Activated naive CD8-positive, alpha-beta T cell treated with anti-CD3 and anti-CD28 coated beads, Interleukin-2, amount 50 U/mL, for 24 hours (primary cell): Measurements from ENCODE around the gene ACYP1.

Experiments
- ATAC-seq: fragments of 150-1000 bp; cut with Tn5 transposase; one replicate; pipeline ENCODE4 v1.10.0; 2021
- DNase-seq: peaks from one replicate; pipeline ENCODE4 v3.0.0; 2021
- H3K27ac Mint-ChIP-seq: one replicate; pipeline ENCODE4 v1.8.0; 2021; ENCODE audit warnings: mild to moderate bottlenecking, mixed read lengths
- H3K27me3 Mint-ChIP-seq: one replicate; pipeline ENCODE4 v1.8.0; 2021; ENCODE audit warnings: mixed read lengths
- H3K36me3 Mint-ChIP-seq: one replicate; pipeline ENCODE4 v1.8.0; 2021; ENCODE audit warnings: low read depth, mixed read lengths
- H3K4me1 Mint-ChIP-seq: one replicate; pipeline ENCODE4 v1.8.0; 2021; ENCODE audit warnings: mixed read lengths
- H3K4me3 Mint-ChIP-seq: one replicate; pipeline ENCODE4 v1.8.0; 2021; ENCODE audit warnings: mild to moderate bottlenecking, moderate library complexity, mixed read lengths
- H3K9me3 Mint-ChIP-seq: one replicate; pipeline ENCODE4 v1.8.0; 2021; ENCODE audit warnings: mixed read lengths

ACYP1 gene

GRCh38 chr14:75040507-75040906 lies 23.3 kb downstream of the ACYP1 start:
- Mint-ChIP-seq H3K27me3 (no peaks in the 10 kb centered on the region), H3K27ac (no peak overlapping the region), H3K9me3 (no peaks in the 10 kb centered on the region), H3K4me1 (peaks cover 13% of the 10 kb centered on the region), H3K36me3 (peaks cover 36% of the 10 kb centered on the region), H3K4me3 (no peak overlapping the region)
- no peak for ATAC-seq
- DNase-seq, result no peak

- peaks cover 40% of the 10 kb centered on the region for H3K36me3 Mint-ChIP-seq
- no peak overlapping the region for H3K4me3 Mint-ChIP-seq
- no peak for ATAC-seq
- H3K9me3 Mint-ChIP-seq, result no peaks in the 10 kb centered on the region
- H3K27me3 Mint-ChIP-seq, result no peaks in the 10 kb centered on the region
- no peak overlapping the region for H3K27ac Mint-ChIP-seq
- no peaks in the 10 kb centered on the region for H3K4me1 Mint-ChIP-seq
- no peak for DNase-seq
These were observed 30.9 kb downstream of the ACYP1 start for GRCh38 chr14:75032939-75033338.

GRCh38 chr14:75030147-75030546 lies 33.7 kb downstream of the ACYP1 start:
- peaks cover 31% of the 10 kb centered on the region for H3K36me3 Mint-ChIP-seq
- H3K27ac Mint-ChIP-seq, result no peak overlapping the region
- no peaks in the 10 kb centered on the region for H3K4me1 Mint-ChIP-seq
- H3K4me3 Mint-ChIP-seq, result no peak overlapping the region
- ATAC-seq, result no peak
- H3K27me3 Mint-ChIP-seq, result no peaks in the 10 kb centered on the region
- DNase-seq, result no peak
- H3K9me3 Mint-ChIP-seq, result no peaks in the 10 kb centered on the region

- no peak for DNase-seq
These were observed 37.9 kb downstream of the ACYP1 start for GRCh38 chr14:75025876-75026275.

GRCh38 chr14:75025082-75025481 lies 38.7 kb downstream of the ACYP1 start:
- peaks cover 22% of the 10 kb centered on the region for H3K36me3 Mint-ChIP-seq
- H3K4me1 Mint-ChIP-seq, result no peaks in the 10 kb centered on the region
- no peak for ATAC-seq
- H3K9me3 Mint-ChIP-seq, result no peaks in the 10 kb centered on the region
- no peak overlapping the region for H3K27ac Mint-ChIP-seq
- H3K27me3 Mint-ChIP-seq, result no peaks in the 10 kb centered on the region
- no peak overlapping the region for H3K4me3 Mint-ChIP-seq
- no peak for DNase-seq

More at GRCh38 chr14:75025876-75026275, 37.9 kb downstream of the ACYP1 start:
- Mint-ChIP-seq H3K27ac (no peak overlapping the region), H3K4me3 (no peak overlapping the region), H3K36me3 (peaks cover 26% of the 10 kb centered on the region), H3K4me1 (no peaks in the 10 kb centered on the region), H3K9me3 (no peaks in the 10 kb centered on the region), H3K27me3 (no peaks in the 10 kb centered on the region)
- no peak for ATAC-seq

- Mint-ChIP-seq H3K27me3 (no peaks in the 10 kb centered on the region), H3K4me3 (no peak overlapping the region), H3K4me1 (no peaks in the 10 kb centered on the region), H3K36me3 (peaks cover 32% of the 10 kb centered on the region), H3K9me3 (no peaks in the 10 kb centered on the region), H3K27ac (no peak overlapping the region)
- DNase-seq (no peak), ATAC-seq (no peak)
These were observed 40.7 kb downstream of the ACYP1 start for GRCh38 chr14:75023108-75023507.

GRCh38 chr14:75022655-75023054 lies 41.2 kb downstream of the ACYP1 start:
- no peak for ATAC-seq
- Mint-ChIP-seq H3K4me1 (no peaks in the 10 kb centered on the region), H3K4me3 (no peak overlapping the region), H3K27ac (no peak overlapping the region), H3K27me3 (no peaks in the 10 kb centered on the region), H3K36me3 (peaks cover 32% of the 10 kb centered on the region), H3K9me3 (no peaks in the 10 kb centered on the region)
- DNase-seq, result no peak

- no peaks in the 10 kb centered on the region for H3K4me1 Mint-ChIP-seq
- peaks cover 45% of the 10 kb centered on the region for H3K36me3 Mint-ChIP-seq
- DNase-seq (no peak), ATAC-seq (no peak)
- H3K27ac Mint-ChIP-seq, result no peak overlapping the region
- no peaks in the 10 kb centered on the region for H3K27me3 Mint-ChIP-seq
- H3K9me3 Mint-ChIP-seq, result no peaks in the 10 kb centered on the region
- H3K4me3 Mint-ChIP-seq, result no peak overlapping the region
These were observed 45.1 kb downstream of the ACYP1 start for GRCh38 chr14:75018694-75019093.

GRCh38 chr14:75016815-75017214 lies 47.0 kb downstream of the ACYP1 start:
- ATAC-seq (no peak), DNase-seq (no peak)
- H3K4me1 Mint-ChIP-seq, result peaks cover 9% of the 10 kb centered on the region
- H3K36me3 Mint-ChIP-seq, result peaks cover 51% of the 10 kb centered on the region
- no peaks in the 10 kb centered on the region for H3K9me3 Mint-ChIP-seq
- H3K27me3 Mint-ChIP-seq, result no peaks in the 10 kb centered on the region
- H3K27ac Mint-ChIP-seq, result no peak overlapping the region
- H3K4me3 Mint-ChIP-seq, result no peak overlapping the region

- Mint-ChIP-seq H3K4me3 (no peak overlapping the region), H3K4me1 (peaks cover 22% of the 10 kb centered on the region), H3K27ac (no peak overlapping the region), H3K27me3 (no peaks in the 10 kb centered on the region), H3K36me3 (peaks cover 50% of the 10 kb centered on the region), H3K9me3 (no peaks in the 10 kb centered on the region)
- no peak for DNase-seq
- no peak for ATAC-seq
These were observed 48.3 kb downstream of the ACYP1 start for GRCh38 chr14:75015496-75015895.

GRCh38 chr14:75013290-75013689 lies 50.5 kb downstream of the ACYP1 start:
- DNase-seq (no peak), ATAC-seq (no peak)
- Mint-ChIP-seq H3K36me3 (peaks cover 53% of the 10 kb centered on the region), H3K4me1 (peaks cover 29% of the 10 kb centered on the region), H3K27ac (no peak overlapping the region), H3K9me3 (no peaks in the 10 kb centered on the region), H3K27me3 (no peaks in the 10 kb centered on the region), H3K4me3 (no peak overlapping the region)

- Mint-ChIP-seq H3K4me1 (peaks cover 33% of the 10 kb centered on the region), H3K27ac (peak overlapping the region; percentile 92), H3K4me3 (peak overlapping the region; percentile 33), H3K27me3 (no peaks in the 10 kb centered on the region), H3K36me3 (peaks cover 59% of the 10 kb centered on the region), H3K9me3 (no peaks in the 10 kb centered on the region)
- DNase-seq (peak; percentile 35), ATAC-seq (peak; percentile 99)
These were observed 52.3 kb downstream of the ACYP1 start for GRCh38 chr14:75011356-75011994.

- Mint-ChIP-seq H3K27ac (peak overlapping the region; percentile 92), H3K4me1 (peaks cover 36% of the 10 kb centered on the region), H3K9me3 (no peaks in the 10 kb centered on the region), H3K27me3 (no peaks in the 10 kb centered on the region), H3K36me3 (peaks cover 61% of the 10 kb centered on the region), H3K4me3 (no peak overlapping the region)
- ATAC-seq (no peak), DNase-seq (no peak)
These were observed 53.2 kb downstream of the ACYP1 start for GRCh38 chr14:75010472-75011093.

- H3K27me3 Mint-ChIP-seq, result no peaks in the 10 kb centered on the region
- H3K36me3 Mint-ChIP-seq, result peaks cover 67% of the 10 kb centered on the region
- H3K4me3 Mint-ChIP-seq, result no peak overlapping the region
- H3K27ac Mint-ChIP-seq, result peak overlapping the region; percentile 2
- peaks cover 48% of the 10 kb centered on the region for H3K4me1 Mint-ChIP-seq
- H3K9me3 Mint-ChIP-seq, result no peaks in the 10 kb centered on the region
- no peak for DNase-seq
- ATAC-seq, result no peak
These were observed 54.6 kb downstream of the ACYP1 start for GRCh38 chr14:75009176-75009575.

GRCh38 chr14:75005357-75005756 lies 58.5 kb downstream of the ACYP1 start:
- peaks cover 40% of the 10 kb centered on the region for H3K4me1 Mint-ChIP-seq
- DNase-seq, result no peak
- H3K4me3 Mint-ChIP-seq, result no peak overlapping the region
- ATAC-seq, result no peak
- H3K27me3 Mint-ChIP-seq, result no peaks in the 10 kb centered on the region
- peaks cover 4% of the 10 kb centered on the region for H3K9me3 Mint-ChIP-seq
- peaks cover 52% of the 10 kb centered on the region for H3K36me3 Mint-ChIP-seq
- no peak overlapping the region for H3K27ac Mint-ChIP-seq
